Measurements from ENCODE around the gene PTPRF.

The PTPRF gene

GRCh38 chr1:43580039-43580438, 49.4 kb downstream of the PTPRF start:
- Histone ChIP-seq H3K9me3 (ENCODE audit: severe bottlenecking) (no peaks in the 10 kb centered on the region), H3K27ac (ENCODE audit: poor library complexity, severe bottlenecking) (peak overlapping the region; percentile 78), H3K27me3 (ENCODE audit: insufficient read depth, poor library complexity, severe bottlenecking) (no peaks in the 10 kb centered on the region), H3K4me1 (ENCODE audit: insufficient read depth, poor library complexity, severe bottlenecking) (peaks cover 10% of the 10 kb centered on the region), H3K4me3 (ENCODE audit: severe bottlenecking) (no peak overlapping the region), H3K36me3 (ENCODE audit: low read depth) (peaks cover 71% of the 10 kb centered on the region)
- TF ChIP-seq, protein P1, sequence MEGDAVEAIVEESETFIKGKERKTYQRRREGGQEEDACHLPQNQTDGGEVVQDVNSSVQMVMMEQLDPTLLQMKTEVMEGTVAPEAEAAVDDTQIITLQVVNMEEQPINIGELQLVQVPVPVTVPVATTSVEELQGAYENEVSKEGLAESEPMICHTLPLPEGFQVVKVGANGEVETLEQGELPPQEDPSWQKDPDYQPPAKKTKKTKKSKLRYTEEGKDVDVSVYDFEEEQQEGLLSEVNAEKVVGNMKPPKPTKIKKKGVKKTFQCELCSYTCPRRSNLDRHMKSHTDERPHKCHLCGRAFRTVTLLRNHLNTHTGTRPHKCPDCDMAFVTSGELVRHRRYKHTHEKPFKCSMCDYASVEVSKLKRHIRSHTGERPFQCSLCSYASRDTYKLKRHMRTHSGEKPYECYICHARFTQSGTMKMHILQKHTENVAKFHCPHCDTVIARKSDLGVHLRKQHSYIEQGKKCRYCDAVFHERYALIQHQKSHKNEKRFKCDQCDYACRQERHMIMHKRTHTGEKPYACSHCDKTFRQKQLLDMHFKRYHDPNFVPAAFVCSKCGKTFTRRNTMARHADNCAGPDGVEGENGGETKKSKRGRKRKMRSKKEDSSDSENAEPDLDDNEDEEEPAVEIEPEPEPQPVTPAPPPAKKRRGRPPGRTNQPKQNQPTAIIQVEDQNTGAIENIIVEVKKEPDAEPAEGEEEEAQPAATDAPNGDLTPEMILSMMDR (IDR thresholded peaks at IDR 0.05; ENCODE audit: poor library complexity, severe bottlenecking), result no peak
- ATAC-seq (ENCODE audit: low read depth), result no peak
- DNase-seq (ENCODE audit: low spot score), result no peak

DNA sequence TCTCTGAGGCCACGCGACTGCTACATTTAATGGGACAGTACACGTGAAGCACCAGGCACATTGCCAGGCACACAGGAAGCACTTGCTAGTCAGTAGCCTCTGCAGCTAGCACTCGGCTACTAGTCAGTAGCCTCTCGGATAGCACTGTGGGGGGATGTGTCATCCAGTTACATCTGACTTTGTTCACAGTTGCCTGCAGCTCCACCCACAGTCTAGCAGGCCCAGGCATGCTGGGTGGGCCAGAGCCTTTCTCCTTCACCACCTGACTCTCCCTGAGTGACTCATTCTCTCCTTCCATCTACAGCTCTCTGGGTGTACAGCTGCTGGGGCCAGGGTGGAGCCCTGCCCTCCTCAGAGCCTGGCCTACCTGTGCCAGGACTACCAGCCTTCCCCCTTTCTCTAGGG, 51.5 kb downstream of the PTPRF start:
- H3K4me3 ChIP-seq (ENCODE audit: severe bottlenecking), result no peak overlapping the region
- TF ChIP-seq, protein P1 (IDR thresholded peaks at IDR 0.05; ENCODE audit: poor library complexity, severe bottlenecking), result no peak
- H3K9me3 ChIP-seq (ENCODE audit: severe bottlenecking), result no peaks in the 10 kb centered on the region
- no peaks in the 10 kb centered on the region for H3K27me3 ChIP-seq (ENCODE audit: insufficient read depth, poor library complexity, severe bottlenecking)
- H3K36me3 ChIP-seq (ENCODE audit: low read depth), result peaks cover 72% of the 10 kb centered on the region
- peaks cover 28% of the 10 kb centered on the region for H3K4me1 ChIP-seq (ENCODE audit: insufficient read depth, poor library complexity, severe bottlenecking)
- ATAC-seq (ENCODE audit: low read depth) (peak; percentile 97), DNase-seq (ENCODE audit: low spot score) (peak; percentile 96)
- peak overlapping the region; percentile 78 for H3K27ac ChIP-seq (ENCODE audit: poor library complexity, severe bottlenecking)

DNA sequence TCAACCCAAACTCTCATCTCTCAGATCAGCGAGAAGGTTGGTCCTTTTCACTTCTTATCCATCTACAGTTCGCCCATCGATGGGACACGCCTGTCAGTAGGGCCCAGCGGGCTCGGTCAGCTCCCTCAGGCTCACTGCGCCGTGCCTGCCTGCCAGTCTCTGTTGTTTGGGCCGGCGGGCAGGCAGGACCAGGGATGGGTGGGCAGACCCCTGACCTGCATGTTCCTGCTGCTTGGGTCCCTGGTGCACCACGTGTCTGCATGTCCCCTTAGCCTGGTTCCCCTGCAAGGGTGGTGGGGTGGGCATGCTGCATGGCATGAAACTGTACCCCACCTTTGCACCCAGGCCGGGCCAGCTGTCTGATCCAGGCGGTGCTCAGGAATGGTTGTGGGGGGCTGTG, 52.4 kb downstream of the PTPRF start:
- ATAC-seq (ENCODE audit: low read depth), result no peak
- TF ChIP-seq, protein P1 (IDR thresholded peaks at IDR 0.05; ENCODE audit: poor library complexity, severe bottlenecking), result no peak
- H3K36me3 ChIP-seq (ENCODE audit: low read depth), result peaks cover 76% of the 10 kb centered on the region

GRCh38 chr1:43584204-43584603, 53.5 kb downstream of the PTPRF start:
- H3K9me3 ChIP-seq (ENCODE audit: severe bottlenecking), result no peaks in the 10 kb centered on the region
- DNase-seq (ENCODE audit: low spot score) (no peak), ATAC-seq (ENCODE audit: low read depth) (no peak)
- H3K4me1 ChIP-seq (ENCODE audit: insufficient read depth, poor library complexity, severe bottlenecking), result peaks cover 31% of the 10 kb centered on the region
- no peak overlapping the region for H3K27ac ChIP-seq (ENCODE audit: poor library complexity, severe bottlenecking)
- H3K36me3 ChIP-seq (ENCODE audit: low read depth), result peaks cover 77% of the 10 kb centered on the region
- no peaks in the 10 kb centered on the region for H3K27me3 ChIP-seq (ENCODE audit: insufficient read depth, poor library complexity, severe bottlenecking)
- TF ChIP-seq, protein P1 (IDR thresholded peaks at IDR 0.05; ENCODE audit: poor library complexity, severe bottlenecking), result no peak
- H3K4me3 ChIP-seq (ENCODE audit: severe bottlenecking), result no peak overlapping the region

More for the DNA sequence above, 52.4 kb downstream of the PTPRF start:
- no peak overlapping the region for H3K4me3 ChIP-seq (ENCODE audit: severe bottlenecking)
- peak overlapping the region; percentile 78 for H3K27ac ChIP-seq (ENCODE audit: poor library complexity, severe bottlenecking)
- DNase-seq (ENCODE audit: low spot score), result no peak
- H3K27me3 ChIP-seq (ENCODE audit: insufficient read depth, poor library complexity, severe bottlenecking), result no peaks in the 10 kb centered on the region
- H3K9me3 ChIP-seq (ENCODE audit: severe bottlenecking), result no peaks in the 10 kb centered on the region
- H3K4me1 ChIP-seq (ENCODE audit: insufficient read depth, poor library complexity, severe bottlenecking), result peaks cover 31% of the 10 kb centered on the region

GRCh38 chr1:43585557-43585956, 54.9 kb downstream of the PTPRF start:
- Histone ChIP-seq H3K4me3 (ENCODE audit: severe bottlenecking) (no peak overlapping the region), H3K4me1 (ENCODE audit: insufficient read depth, poor library complexity, severe bottlenecking) (peaks cover 31% of the 10 kb centered on the region), H3K27ac (ENCODE audit: poor library complexity, severe bottlenecking) (no peak overlapping the region), H3K36me3 (ENCODE audit: low read depth) (peaks cover 82% of the 10 kb centered on the region), H3K9me3 (ENCODE audit: severe bottlenecking) (no peaks in the 10 kb centered on the region), H3K27me3 (ENCODE audit: insufficient read depth, poor library complexity, severe bottlenecking) (no peaks in the 10 kb centered on the region)
- DNase-seq (ENCODE audit: low spot score) (no peak), ATAC-seq (ENCODE audit: low read depth) (no peak)
- TF ChIP-seq, protein P1 (IDR thresholded peaks at IDR 0.05; ENCODE audit: poor library complexity, severe bottlenecking), result no peak

Data from RWPE2 (cell line).